Measurements from ENCODE around the gene RASGEF1C. TPM values are rescaled to one million over a fixed set of nuclear protein-coding genes. Genes with fewer than 3 reads are reported as not detected.
A peak's percentile ranks its signal among the peaks of the same experiment; 100 is the strongest.

The RASGEF1C gene
- total and polyA plus RNA-seq, 10 donors, result 0.06 to 1.1 (median 0.21) TPM; not detected in 6

GRCh38 chr5:180201051-180201987 is 7.7 kb downstream of the RASGEF1C start:
- H3K4me3 ChIP-seq, result no peak overlapping the region
- no peak overlapping the region for H3K27ac ChIP-seq
- peaks cover 0 to 4% (median 0%) of the 10 kb centered on the region in 6 donors for H3K4me1 ChIP-seq
- H3K36me3 ChIP-seq, result no peaks in the 10 kb centered on the region
- H3K9me3 ChIP-seq, result no peaks in the 10 kb centered on the region
- H3K27me3 ChIP-seq (replicated peaks in 1 of 7), result peaks cover 0 to 26% (median 3%) of the 10 kb centered on the region in 7 donors
- peak; percentile 54 for DNase-seq
- 71 to 83% (median 76%) methylated on average over 23 of the region's 23 CpGs for WGBS, 5 donors
- TF ChIP-seq POLR2A (IDR thresholded peaks at IDR 0.05), result no peak
- peak in 7 of 11 experiments; percentile 38 to 52 (median 47) for TF ChIP-seq CTCF (IDR thresholded peaks at IDR 0.05 in 8 of 11, conservative IDR thresholded peaks at IDR 0.05 in 3 of 11)
- TF ChIP-seq POLR2AphosphoS5 (IDR thresholded peaks at IDR 0.05), result peak in 1 of 3 donors; percentile 39
- intact Hi-C loops (cut with DNase I; ENCODE audit: low total_unique reads), result no loop called here

GRCh38 chr5:180199390-180199789 is 9.6 kb downstream of the RASGEF1C start:
- intact Hi-C loops (cut with DNase I; ENCODE audit: low total_unique reads), result no loop called here

GRCh38 chr5:180198208-180198607 is 10.8 kb downstream of the RASGEF1C start:
- DNase-seq, result peak; percentile 14
- Histone ChIP-seq H3K27me3 (replicated peaks in 1 of 7) (peaks cover 0 to 18% (median 0%) of the 10 kb centered on the region in 7 donors), H3K9me3 (no peaks in the 10 kb centered on the region), H3K4me1 (peaks cover 0 to 4% (median 0%) of the 10 kb centered on the region in 6 donors), H3K4me3 (no peak overlapping the region), H3K27ac (no peak overlapping the region), H3K36me3 (no peaks in the 10 kb centered on the region)
- TF ChIP-seq CTCF (IDR thresholded peaks at IDR 0.05 in 8 of 11, conservative IDR thresholded peaks at IDR 0.05 in 3 of 11) (no peak), POLR2A (IDR thresholded peaks at IDR 0.05) (no peak), POLR2AphosphoS5 (IDR thresholded peaks at IDR 0.05) (no peak)
- WGBS, 5 donors, result 92 to 99% (median 93%) methylated on average over 4 of the region's 4 CpGs
- intact Hi-C loops (cut with DNase I; ENCODE audit: low total_unique reads), result no loop called here

More at GRCh38 chr5:180199390-180199789, 9.6 kb downstream of the RASGEF1C start:
- Histone ChIP-seq H3K27ac (no peak overlapping the region), H3K36me3 (no peaks in the 10 kb centered on the region), H3K27me3 (replicated peaks in 1 of 7) (peaks cover 0 to 18% (median 0%) of the 10 kb centered on the region in 7 donors), H3K4me3 (no peak overlapping the region), H3K4me1 (peaks cover 0 to 4% (median 0%) of the 10 kb centered on the region in 6 donors), H3K9me3 (no peaks in the 10 kb centered on the region)
- no peak for DNase-seq
- WGBS, 5 donors, result 50 to 70% (median 62%) methylated on average over 8 of the region's 8 CpGs
- no peak for TF ChIP-seq POLR2AphosphoS5 (IDR thresholded peaks at IDR 0.05)
- no peak for TF ChIP-seq POLR2A (IDR thresholded peaks at IDR 0.05)
- no peak for TF ChIP-seq CTCF (IDR thresholded peaks at IDR 0.05 in 8 of 11, conservative IDR thresholded peaks at IDR 0.05 in 3 of 11)
